Hepatocyte (in vitro differentiated cells): Measurements from ENCODE around the gene PTPDC1. TPM values are rescaled to one million over a fixed set of nuclear protein-coding genes. Genes with fewer than 3 reads are reported as not detected.

ENCODE experiments used
- DNase-seq: peaks from one replicate; pipeline ENCODE4 v3.0.0-alpha.2; 2016; ENCODE audit warnings: low spot score
- H2AFZ ChIP-seq: fragments of 200-600 bp; sonication (generic); 2 replicates; pipeline ENCODE4 v1.6.0; 2016; ENCODE audit warnings: antibody characterized with exemption, mild to moderate bottlenecking
- H3K27ac ChIP-seq: fragments of 200-600 bp; sonication (generic); 2 replicates; pipeline ENCODE4 v1.5.1; 2016; ENCODE audit warnings: mild to moderate bottlenecking
- H3K27me3 ChIP-seq: fragments of 200-600 bp; sonication (generic); 2 replicates; pipeline ENCODE4 v1.6.1; 2016
- H3K36me3 ChIP-seq: fragments of 200-600 bp; sonication (generic); replicated peaks from 2 replicates; pipeline ENCODE4 v1.5.1; 2016; ENCODE audit warnings: low read depth; ENCODE audit not compliant: insufficient read depth
- H3K4me1 ChIP-seq: fragments of 200-600 bp; sonication (generic); 2 replicates; pipeline ENCODE4 v1.5.1; 2016; ENCODE audit warnings: mild to moderate bottlenecking, moderate library complexity; ENCODE audit not compliant: insufficient read depth
- H3K4me2 ChIP-seq: fragments of 200-600 bp; sonication (generic); 2 replicates; pipeline ENCODE4 v1.6.0; 2016
- H3K4me3 ChIP-seq: fragments of 200-600 bp; sonication (generic); 2 replicates; pipeline ENCODE4 v1.5.1; 2016; ENCODE audit warnings: mild to moderate bottlenecking
- H3K79me2 ChIP-seq: fragments of 200-600 bp; sonication (generic); 2 replicates; pipeline ENCODE4 v1.6.0; 2017; ENCODE audit warnings: mild to moderate bottlenecking
- H3K9me2 ChIP-seq: fragments of 200-600 bp; sonication (generic); replicated peaks from 2 replicates; pipeline ENCODE4 v1.6.0; 2017; ENCODE audit warnings: mild to moderate bottlenecking; ENCODE audit not compliant: insufficient read depth
- H3K9me3 ChIP-seq: fragments of 200-600 bp; sonication (generic); 2 replicates; pipeline ENCODE4 v1.5.1; 2016; ENCODE audit warnings: low read depth, mild to moderate bottlenecking
- H4K20me1 ChIP-seq: fragments of 200-600 bp; sonication (generic); 2 replicates; pipeline ENCODE4 v1.6.0; 2016; ENCODE audit warnings: mild to moderate bottlenecking; ENCODE audit not compliant: insufficient read depth, poor library complexity, severe bottlenecking
- CTCF ChIP-seq: fragments of 200-600 bp; sonication (generic); IDR thresholded peaks from 2 replicates; pipeline ENCODE4 v1.5.1; 2016; ENCODE audit warnings: antibody characterized with exemption, mild to moderate bottlenecking; ENCODE audit not compliant: poor library complexity
- EZH2 ChIP-seq: fragments of 200-600 bp; sonication (generic); IDR thresholded peaks from 2 replicates; pipeline ENCODE4 v1.6.1; 2016; ENCODE audit warnings: antibody characterized with exemption, mild to moderate bottlenecking, borderline replicate concordance
- EZH2phosphoT487 ChIP-seq: fragments of 200-600 bp; sonication (generic); IDR thresholded peaks from one replicate; pipeline ENCODE4 v1.6.1; 2018; ENCODE audit warnings: antibody characterized with exemption, mild to moderate bottlenecking, low read depth, moderate library complexity; ENCODE audit not compliant: unreplicated experiment, severe bottlenecking
- WGBS: methylation state at CpG from one replicate; pipeline ENCODE4 v1.1.6; 2016; ENCODE audit warnings: low lambda C conversion rate; ENCODE audit errors: missing lambda C conversion rate; 5-methylcytosine and 5-hydroxymethylcytosine counted together
- polyA plus RNA-seq: library from polyadenylated mRNA; unstranded; fragments of >200 nt; fragmentation: Nextera tagmentation; extraction: Ambion mirVana; gene quantifications from 2 replicates; pipeline ENCODE4 v1.2.1, GENCODE V29; 2016
- total RNA-seq: library from RNA; depleted of rRNA; stranded (reverse); fragments of >200 nt; gene quantifications from 2 replicates; pipeline ENCODE4 v1.2.3, GENCODE V29; 2014

PTPDC1 gene
- total and polyA plus RNA-seq, 2 experiments from 2014 or later, result 2.4 to 7.5 TPM

GRCh38 chr9:94140418-94140780 is 56.1 kb downstream of the PTPDC1 start:
- 59% methylated on average over 4 of the region's 4 CpGs for WGBS
- Histone ChIP-seq H2AFZ (no peak overlapping the region), H3K4me3 (no peak overlapping the region), H3K27ac (peak overlapping the region; percentile 59), H4K20me1 (no peaks in the 10 kb centered on the region), H3K36me3 (no peaks in the 10 kb centered on the region), H3K9me2 (no peaks in the 10 kb centered on the region), H3K27me3 (no peaks in the 10 kb centered on the region), H3K4me2 (peak overlapping the region; percentile 17), H3K79me2 (no peaks in the 10 kb centered on the region), H3K4me1 (peaks cover 8% of the 10 kb centered on the region), H3K9me3 (no peaks in the 10 kb centered on the region)
- TF ChIP-seq EZH2 (no peak), EZH2phosphoT487 (no peak), CTCF (no peak)
- DNase-seq, result no peak

DNA sequence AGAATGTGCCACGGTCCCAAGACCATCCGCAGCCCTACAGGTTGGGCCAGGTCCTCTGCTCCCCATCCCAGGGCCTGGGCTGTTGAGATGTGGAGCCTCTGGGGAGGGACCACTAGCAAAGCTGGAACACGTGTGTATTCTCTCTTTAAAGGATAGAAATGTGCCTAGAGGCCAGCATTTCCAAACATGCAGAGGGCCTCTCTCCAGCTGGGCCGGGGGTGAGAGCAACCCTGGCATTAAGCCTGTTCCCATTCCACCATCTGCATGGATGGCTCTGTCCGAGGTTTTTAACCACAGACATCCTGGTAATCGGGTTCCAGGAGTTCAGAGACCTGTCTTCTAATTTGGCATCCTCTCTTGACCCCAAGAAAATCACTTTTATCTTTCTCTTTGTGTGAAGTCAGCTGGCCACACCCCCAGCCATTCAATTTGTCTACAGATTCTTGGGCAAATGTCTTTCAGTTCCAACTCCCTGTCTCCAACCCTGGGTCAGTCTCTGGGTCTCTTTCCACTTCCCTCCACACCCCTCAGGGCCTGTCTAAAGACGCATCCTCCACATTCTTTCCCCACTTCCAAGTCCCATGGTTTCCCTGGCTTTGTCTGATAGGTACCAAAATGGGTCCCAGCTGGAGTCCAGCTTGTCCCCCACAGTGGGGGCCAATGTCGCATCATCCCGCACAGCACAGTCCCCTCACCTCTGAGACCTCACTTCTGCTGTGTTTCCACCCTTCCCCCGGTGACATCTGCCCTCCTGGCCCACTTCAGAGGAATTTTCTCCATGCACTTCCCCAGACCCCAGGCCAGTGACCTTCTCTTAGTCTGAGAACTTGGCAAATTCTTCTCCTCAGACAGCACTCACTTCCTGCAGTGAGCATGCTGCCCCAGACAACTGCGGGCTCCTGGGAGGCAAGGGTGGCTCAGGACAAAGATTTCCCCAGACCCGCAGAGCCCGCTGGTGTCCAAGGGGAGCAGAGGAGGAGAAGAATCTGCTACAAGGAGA is 56.8 kb downstream of the PTPDC1 start:
- H3K4me3 ChIP-seq, result no peak overlapping the region
- no peak overlapping the region for H2AFZ ChIP-seq
- H3K9me2 ChIP-seq, result no peaks in the 10 kb centered on the region
- no peaks in the 10 kb centered on the region for H3K9me3 ChIP-seq
- no peaks in the 10 kb centered on the region for H3K36me3 ChIP-seq
- no peak for TF ChIP-seq EZH2phosphoT487
- TF ChIP-seq EZH2, result no peak
- TF ChIP-seq CTCF, result no peak
- WGBS, result 87% methylated on average over 13 of the region's 13 CpGs
- H3K4me1 ChIP-seq, result peaks cover 8% of the 10 kb centered on the region
- no peak for DNase-seq
- no peaks in the 10 kb centered on the region for H4K20me1 ChIP-seq
- H3K27me3 ChIP-seq, result no peaks in the 10 kb centered on the region
- no peak overlapping the region for H3K4me2 ChIP-seq
- H3K27ac ChIP-seq, result peak overlapping the region; percentile 59
- H3K79me2 ChIP-seq, result no peaks in the 10 kb centered on the region

DNA sequence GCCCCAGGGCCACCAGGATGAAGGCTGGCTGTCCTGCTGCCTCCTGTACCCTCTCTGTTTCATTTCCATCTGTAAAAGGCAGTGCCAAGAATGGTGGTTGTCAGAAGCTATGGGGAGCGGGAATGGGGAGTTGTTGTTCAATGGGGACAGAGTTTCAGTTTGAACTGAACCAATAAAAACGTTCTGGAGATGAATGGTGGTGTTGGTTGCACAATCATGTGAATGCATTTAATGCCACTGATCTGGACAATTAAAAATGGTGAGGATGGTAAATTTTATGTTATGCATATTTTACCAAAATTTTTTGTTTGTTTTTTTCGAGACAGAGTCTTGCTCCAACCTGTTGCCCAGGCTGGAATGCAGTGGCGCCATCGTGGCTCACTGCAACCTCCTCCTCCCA is 58.1 kb downstream of the PTPDC1 start:
- 92% methylated on average over 5 of the region's 5 CpGs for WGBS

More for the DNA sequence above, 58.1 kb downstream of the PTPDC1 start:
- H3K27ac ChIP-seq, result no peak overlapping the region
- H3K4me3 ChIP-seq, result no peak overlapping the region
- H3K4me2 ChIP-seq, result no peak overlapping the region
- TF ChIP-seq CTCF (no peak), EZH2phosphoT487 (no peak), EZH2 (no peak)
- H2AFZ ChIP-seq, result no peak overlapping the region
- no peak for DNase-seq
- H3K4me1 ChIP-seq, result peaks cover 8% of the 10 kb centered on the region
- no peaks in the 10 kb centered on the region for H3K9me2 ChIP-seq
- no peaks in the 10 kb centered on the region for H3K27me3 ChIP-seq
- no peaks in the 10 kb centered on the region for H3K9me3 ChIP-seq
- H4K20me1 ChIP-seq, result no peaks in the 10 kb centered on the region
- H3K79me2 ChIP-seq, result no peaks in the 10 kb centered on the region
- H3K36me3 ChIP-seq, result no peaks in the 10 kb centered on the region
